HG02970 (cell line): ENCODE measurements around the gene TTC7B.

Source experiments
- ATAC-seq: cut with Tn5 transposase; IDR thresholded peaks from one replicate; pipeline ENCODE4 v1.9.1; 2021; ENCODE audit warnings: mild to moderate bottlenecking, moderate library complexity, moderate number of reproducible peaks; ENCODE audit not compliant: unreplicated experiment, low FRiP score

Gene TTC7B

GRCh38 chr14:90720832-90721231, 95.4 kb downstream of the TTC7B start:
- ATAC-seq = no peak

GRCh38 chr14:90720336-90720735, 95.9 kb downstream of the TTC7B start:
- no peak for ATAC-seq

GRCh38 chr14:90717916-90718315, 98.3 kb downstream of the TTC7B start:
- ATAC-seq = no peak

GRCh38 chr14:90715993-90716392, 100.2 kb downstream of the TTC7B start:
- no peak for ATAC-seq

GRCh38 chr14:90715495-90715894, 100.7 kb downstream of the TTC7B start:
- ATAC-seq = no peak

- ATAC-seq = no peak
Observed at GRCh38 chr14:90714811-90715210, 101.4 kb downstream of the TTC7B start.

GRCh38 chr14:90704738-90705392, 111.4 kb downstream of the TTC7B start:
- ATAC-seq = no peak

- no peak for ATAC-seq
Observed at GRCh38 chr14:90703841-90704737, 112.1 kb downstream of the TTC7B start.

- ATAC-seq = no peak
Observed at GRCh38 chr14:90700933-90701776, 115.1 kb downstream of the TTC7B start.

- ATAC-seq = no peak
Observed at GRCh38 chr14:90699016-90699415, 117.2 kb downstream of the TTC7B start.

- no peak for ATAC-seq
Observed at GRCh38 chr14:90698379-90698869, 117.8 kb downstream of the TTC7B start.

- ATAC-seq = no peak
Observed at GRCh38 chr14:90697577-90698206, 118.5 kb downstream of the TTC7B start.

- ATAC-seq = no peak
Observed at GRCh38 chr14:90697132-90697531, 119.1 kb downstream of the TTC7B start.

GRCh38 chr14:90696720-90697119, 119.5 kb downstream of the TTC7B start:
- no peak for ATAC-seq

GRCh38 chr14:90695997-90696660, 120.1 kb downstream of the TTC7B start:
- ATAC-seq = no peak

GRCh38 chr14:90693413-90693812, 122.8 kb downstream of the TTC7B start:
- no peak for ATAC-seq

GRCh38 chr14:90692826-90693225, 123.4 kb downstream of the TTC7B start:
- no peak for ATAC-seq

GRCh38 chr14:90692061-90692460, 124.2 kb downstream of the TTC7B start:
- ATAC-seq = no peak

GRCh38 chr14:90691627-90692026, 124.6 kb downstream of the TTC7B start:
- no peak for ATAC-seq

GRCh38 chr14:90687680-90688079, 128.6 kb downstream of the TTC7B start:
- no peak for ATAC-seq
